ENCODE measurements around the gene MPP1.

DNA sequence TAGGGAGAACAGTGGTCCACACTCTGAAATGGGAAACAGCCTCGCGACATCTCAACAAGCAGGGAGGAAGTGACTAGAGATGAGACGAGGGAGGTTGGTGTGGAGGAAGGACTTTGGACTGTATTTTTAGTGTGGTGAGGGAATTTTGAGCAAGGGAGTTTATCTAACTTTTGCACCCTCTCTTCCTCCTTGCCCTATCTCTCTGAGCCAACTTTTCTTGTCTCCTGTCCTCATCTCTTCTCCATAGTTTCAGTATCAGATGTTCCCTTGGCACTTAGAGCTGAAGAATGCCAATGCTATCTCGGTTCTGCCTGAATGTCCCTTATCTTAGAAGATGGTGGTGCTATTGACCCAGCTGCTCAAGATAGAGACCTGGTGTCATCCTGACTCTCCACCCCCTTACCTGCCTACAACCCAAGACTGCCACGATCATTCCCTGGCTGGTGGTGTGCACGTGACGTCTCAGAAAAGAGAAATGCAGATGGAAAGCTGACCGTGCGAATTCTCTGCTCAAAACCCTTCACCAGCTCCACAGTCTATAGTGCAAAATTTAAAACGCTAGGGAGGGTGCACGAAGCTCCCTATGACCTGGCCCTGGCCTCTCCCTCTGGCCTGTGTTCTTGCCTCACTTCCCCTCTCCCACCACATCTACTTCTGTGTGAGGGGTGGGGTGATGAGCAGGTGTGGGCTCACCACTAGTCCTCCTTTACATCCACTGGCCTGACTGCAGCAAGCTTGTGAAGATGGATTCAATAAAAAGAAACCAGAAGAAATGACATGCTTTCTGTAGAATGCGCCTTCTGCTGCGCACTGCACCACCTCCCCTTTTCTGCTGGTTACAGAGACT lies 20.9 kb downstream of the MPP1 start:
- TF ChIP-seq CTCF (IDR thresholded peaks at IDR 0.05): no peak
- TF ChIP-seq POLR2A (IDR thresholded peaks at IDR 0.05): no peak
